GM21367 (cell line): ENCODE measurements around the gene GALE.
"Not testable (repeated sequence)": the region's sequence is repeated elsewhere in the genome, so short reads cannot be mapped to it uniquely, and the experiment has no call there.

ENCODE experiments used
- ATAC-seq: cut with Tn5 transposase; IDR thresholded peaks from one replicate; pipeline ENCODE4 v1.9.1; 2021; ENCODE audit not compliant: unreplicated experiment

Gene GALE

GRCh38 chr1:23793018-23793781, 7.4 kb downstream of the GALE start:
- ATAC-seq, result no peak

DNA sequence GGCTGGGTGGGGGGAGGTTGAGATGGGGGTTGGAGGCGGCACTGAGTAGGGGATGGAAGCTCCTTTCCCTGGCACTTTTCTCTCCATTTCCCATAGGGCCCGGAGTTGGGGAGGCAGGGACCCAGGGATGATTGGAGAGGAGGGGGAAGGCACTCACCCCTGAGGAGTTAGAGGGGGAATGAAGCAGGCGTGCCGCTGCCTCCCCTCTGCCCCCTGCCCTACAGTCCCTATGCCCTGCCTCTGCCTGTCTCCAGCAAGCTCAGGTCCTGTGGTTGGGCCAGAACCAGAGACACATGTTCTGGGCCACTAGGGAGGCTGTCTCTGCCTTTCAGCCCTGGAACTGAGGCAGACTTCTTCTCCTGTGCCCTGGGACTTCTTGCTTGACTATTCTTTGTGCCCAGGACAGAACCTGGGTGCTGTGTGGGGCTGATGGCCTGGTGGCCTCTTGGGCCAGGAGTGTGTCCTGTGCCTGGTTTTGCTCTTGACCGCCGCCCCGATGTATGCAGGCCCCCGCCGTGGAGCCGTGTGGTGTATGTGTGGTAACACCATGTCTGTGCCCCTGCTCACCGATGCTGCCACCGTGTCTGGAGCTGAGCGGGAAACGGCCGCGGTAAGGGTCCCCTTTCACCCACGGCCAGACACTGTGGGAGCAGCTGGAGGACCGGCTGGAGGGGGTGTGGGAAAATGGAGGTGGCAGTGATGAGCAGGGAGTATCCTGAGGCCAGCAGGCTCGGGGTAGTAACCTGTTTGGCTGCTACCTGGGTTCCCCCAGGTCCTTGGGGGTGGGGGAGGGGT, 8.2 kb downstream of the GALE start:
- no peak for ATAC-seq

- no peak for ATAC-seq
Observed at GRCh38 chr1:23791516-23792047, 9.0 kb downstream of the GALE start.

- peak; percentile 69 for ATAC-seq
Observed at GRCh38 chr1:23790696-23791515, 9.6 kb downstream of the GALE start, which contains the start of gene LYPLA2. Gene LYPLA2 (plus strand): TSS chr1:23791145. CDS start chr1:23792683, 1,538 bp downstream.

DNA sequence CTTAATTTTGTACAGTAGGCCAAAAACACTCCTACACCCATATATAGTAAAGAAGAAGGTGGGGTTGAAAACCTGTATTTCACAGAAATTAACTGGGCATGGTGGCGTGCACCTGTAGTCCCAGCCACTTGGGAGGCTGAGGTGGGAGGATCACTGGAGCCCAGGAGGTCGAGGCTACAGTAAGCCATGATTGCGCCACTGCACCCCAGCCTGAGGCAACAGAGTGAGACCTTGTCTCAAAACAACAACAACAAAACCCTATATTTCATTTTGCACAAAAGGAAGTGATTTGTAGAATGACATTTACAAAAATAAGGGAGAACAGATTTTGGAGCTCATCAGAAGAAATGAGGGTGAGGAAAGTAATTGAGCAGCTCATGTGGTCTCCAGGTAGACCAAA, 11.9 kb downstream of the GALE start:
- no peak for ATAC-seq

DNA sequence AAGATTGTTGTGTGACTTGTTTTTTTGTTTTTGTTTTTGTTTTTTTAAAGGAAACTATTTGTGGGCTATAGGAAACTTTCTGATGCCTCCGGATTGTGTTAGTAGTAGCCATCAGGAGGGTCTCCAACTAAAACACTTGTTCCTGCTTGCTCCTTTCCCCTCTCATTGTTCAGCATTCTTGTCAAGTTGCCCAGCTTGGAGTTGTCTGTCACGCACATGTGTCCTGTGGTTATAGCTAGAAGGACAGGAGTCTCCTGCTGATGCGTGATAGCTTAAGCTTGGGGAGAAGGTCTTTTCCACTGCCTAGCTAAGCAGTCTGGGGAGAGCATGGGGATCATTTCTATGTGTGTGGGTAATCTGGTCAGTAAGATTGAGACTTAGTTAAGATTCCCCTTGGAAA, 12.9 kb downstream of the GALE start:
- ATAC-seq, result no peak

GRCh38 chr1:23784846-23785245, 15.7 kb downstream of the GALE start:
- no peak for ATAC-seq

DNA sequence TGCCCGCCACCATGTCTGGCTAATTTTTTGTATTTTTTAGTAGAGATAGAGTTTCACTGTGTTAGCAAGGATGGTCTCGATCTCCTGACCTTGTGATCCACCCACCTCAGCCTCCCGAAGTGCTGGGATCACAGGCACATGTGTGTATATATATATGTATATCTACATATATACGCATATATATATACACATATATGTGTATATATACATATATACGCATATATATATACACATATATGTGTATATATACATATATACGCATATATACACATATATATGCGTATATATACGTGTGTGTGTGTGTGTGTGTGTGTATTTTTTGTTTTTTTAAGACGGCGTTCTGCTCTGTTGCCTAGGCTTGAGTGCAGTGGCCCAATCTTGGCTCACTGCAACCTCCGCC, 17.4 kb downstream of the GALE start:
- ATAC-seq, result not testable (repeated sequence)

DNA sequence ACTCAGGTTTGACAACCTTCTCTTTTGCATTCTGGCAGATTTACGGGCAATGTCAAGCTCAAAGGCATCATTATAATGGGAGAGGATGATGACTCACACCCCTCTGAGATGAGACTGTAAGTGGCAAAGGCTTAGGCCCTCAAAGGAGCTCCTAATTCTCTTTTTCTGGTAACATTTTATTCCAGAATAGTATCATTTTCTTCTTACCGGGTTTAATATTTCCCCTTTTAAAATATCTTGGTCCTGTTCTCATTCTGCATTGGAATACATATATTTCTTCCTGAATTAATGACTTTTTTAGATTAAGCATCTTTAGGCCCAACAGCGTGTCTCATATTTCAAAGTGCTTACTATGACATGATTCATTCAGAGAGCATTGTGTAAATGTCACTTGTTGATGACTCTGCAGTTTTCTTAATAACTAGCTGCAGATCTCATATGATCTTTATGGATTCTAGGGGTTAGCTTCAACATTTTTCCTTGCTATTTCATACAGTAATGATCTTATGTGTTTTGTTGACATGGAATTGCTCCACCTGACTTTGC, 20.7 kb downstream of the GALE start:
- no peak for ATAC-seq

- ATAC-seq, result peak; percentile 55
Observed at GRCh38 chr1:23777979-23778814, 22.4 kb downstream of the GALE start, which contains the start of gene PITHD1. Gene PITHD1 (plus strand): TSS chr1:23778418. CDS start chr1:23778516, 98 bp downstream.

GRCh38 chr1:23776217-23776616, 24.3 kb downstream of the GALE start:
- no peak for ATAC-seq

- no peak for ATAC-seq
Observed at GRCh38 chr1:23774174-23774880, 26.2 kb downstream of the GALE start.

DNA sequence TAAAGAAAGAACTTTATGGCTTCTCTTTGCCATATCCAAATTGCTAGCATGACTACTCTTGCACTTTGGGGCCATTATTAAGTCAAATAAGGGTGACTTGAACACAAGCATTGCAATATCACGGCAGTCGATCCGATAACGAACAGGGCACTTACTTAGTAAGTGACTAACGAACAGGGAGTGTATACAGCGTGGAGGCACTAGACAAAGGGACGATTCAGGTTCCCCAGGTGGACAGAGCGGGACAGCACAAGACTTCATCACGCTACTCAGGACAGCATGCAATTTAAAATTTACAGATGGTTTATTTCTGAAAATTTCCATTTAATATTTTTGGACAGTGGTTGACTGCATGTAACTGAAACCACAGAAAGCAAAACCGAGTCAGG, 27.7 kb downstream of the GALE start:
- ATAC-seq, result no peak

DNA sequence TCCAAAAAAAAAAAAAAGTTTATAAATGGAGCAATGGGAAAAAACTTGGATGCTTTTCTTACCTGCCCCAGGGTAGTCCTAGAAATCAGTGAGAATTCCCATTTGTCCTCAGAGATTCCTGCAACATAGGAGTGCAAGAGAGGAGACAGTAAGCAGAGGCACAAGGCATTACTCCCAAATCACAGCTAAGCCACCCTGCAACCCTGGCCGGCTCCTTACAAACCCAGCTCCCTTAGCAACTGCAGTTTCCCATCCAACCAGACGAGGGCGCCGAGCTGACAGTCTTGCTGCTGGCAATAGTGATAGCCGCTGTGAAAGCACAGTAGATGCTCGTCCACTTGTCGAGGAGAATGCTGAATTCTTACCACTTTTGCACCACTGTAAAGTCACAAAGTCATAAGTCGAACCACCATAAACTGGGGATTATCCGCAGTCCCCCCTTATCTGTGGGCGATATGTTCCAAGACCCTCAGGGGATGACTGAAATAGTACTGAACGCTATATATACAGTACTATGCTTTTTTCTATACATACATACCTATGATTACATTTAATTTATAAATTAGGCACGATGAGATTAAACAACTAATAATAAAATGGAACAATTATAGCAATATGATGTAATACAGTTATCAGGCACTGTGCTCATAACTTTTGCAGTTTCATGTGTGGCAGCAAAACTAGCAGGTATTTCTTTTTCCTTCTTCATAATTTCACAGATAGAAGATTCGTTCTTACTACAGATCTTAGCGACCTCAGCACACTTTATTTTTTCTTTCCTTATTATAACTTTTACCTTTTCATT, 28.3 kb downstream of the GALE start:
- no peak for ATAC-seq

DNA sequence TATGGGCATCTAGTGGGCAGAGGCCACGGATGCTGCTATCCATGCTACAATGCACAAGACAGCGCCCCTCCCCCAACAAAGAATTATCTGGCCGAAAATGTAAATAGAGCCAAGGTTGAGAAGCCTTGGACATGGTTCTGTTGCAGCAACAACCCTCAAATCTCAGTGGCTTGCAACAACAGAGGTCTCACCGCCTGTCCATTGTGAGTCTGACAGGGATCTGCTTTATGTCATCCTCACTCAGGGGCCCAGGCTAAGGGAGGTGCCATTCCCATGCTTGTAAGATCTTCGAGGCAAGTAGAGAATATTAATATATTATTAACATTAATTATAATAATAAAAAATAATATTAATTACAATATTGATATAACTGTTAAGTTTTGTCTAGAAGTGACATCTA, 31.8 kb downstream of the GALE start:
- ATAC-seq, result no peak

GRCh38 chr1:23763041-23763577, 37.4 kb downstream of the GALE start:
- no peak for ATAC-seq

DNA sequence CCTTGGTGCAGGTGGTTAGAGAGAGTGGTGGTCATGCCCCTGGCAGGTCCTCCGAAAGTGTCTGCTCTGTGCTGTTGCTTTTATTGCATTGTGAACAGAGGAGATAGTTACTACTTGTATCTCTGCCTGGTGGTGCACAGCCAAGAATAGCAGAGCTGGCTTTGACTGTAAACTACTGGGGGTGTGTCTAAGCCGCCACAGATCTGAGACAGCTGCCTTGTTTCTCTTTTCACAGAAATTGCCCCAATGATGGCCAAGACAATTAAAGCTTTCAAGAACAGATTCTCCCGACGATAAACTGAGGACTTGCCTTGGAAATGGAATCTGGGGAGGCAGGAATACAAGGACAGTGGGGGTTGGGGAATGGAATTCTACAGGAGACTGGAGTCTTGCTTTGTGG, 41.3 kb downstream of the GALE start:
- no peak for ATAC-seq

DNA sequence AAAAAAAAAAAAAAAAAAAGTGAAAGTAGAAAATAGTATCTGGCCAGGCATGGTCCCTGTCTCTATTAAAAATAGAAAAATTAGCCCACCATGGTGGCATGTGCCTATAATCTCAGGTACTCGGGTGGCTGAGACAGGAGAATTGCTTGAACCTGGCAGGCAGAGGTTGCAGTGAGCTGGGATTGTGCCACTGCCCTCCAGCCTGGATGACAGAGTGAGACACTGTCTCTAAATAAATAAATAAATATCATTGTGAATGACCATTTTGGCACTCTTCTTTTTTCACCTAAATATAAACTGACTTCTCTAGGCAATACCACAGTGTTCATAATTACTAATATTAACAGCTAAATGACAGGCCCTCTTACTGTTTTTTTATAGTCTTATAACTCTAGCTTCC, 42.7 kb downstream of the GALE start:
- ATAC-seq, result no peak
